Peyer's patch (tissue), 4 donors: ENCODE data around the gene PPIP5K1.

Experiments used
- CTCF ChIP-seq, 6 experiments: fragments of 450-650 bp in 4 of 6; fragments of 200-600 bp in 2 of 6; sonication (generic) in 1 of 6; IDR thresholded peaks; one replicate each; pipeline ENCODE4 v1.5.1; 2017 to 2019; ENCODE audit warnings: antibody characterized with exemption in 6 of 6, mild to moderate bottlenecking in 3 of 6, moderate library complexity in 1 of 6
- POLR2A ChIP-seq, 2 donors: fragments of 450-650 bp; IDR thresholded peaks; one replicate each; pipeline ENCODE4 v1.5.1; 2017; ENCODE audit warnings: antibody characterized with exemption in 2 of 2, mild to moderate bottlenecking in 2 of 2, moderate library complexity in 2 of 2

GRCh38 chr15:43508421-43508820 lies 81.6 kb downstream of the PPIP5K1 start:
- TF ChIP-seq CTCF (IDR thresholded peaks at IDR 0.05) (no peak), POLR2A (IDR thresholded peaks at IDR 0.05) (no peak)
